OCI-LY7 (cell line): ENCODE data around the gene POT1. TPM values are rescaled to one million over a fixed set of nuclear protein-coding genes. Genes with fewer than 3 reads are reported as not detected.
"Not testable (repeated sequence)": the region's sequence is repeated elsewhere in the genome, so short reads cannot be mapped to it uniquely, and the experiment has no call there.

Source experiments
- Bru-seq: library from RNA; stranded (reverse); fragments of 400-500 nt; gene quantifications from one replicate; lab custom pipeline; 2021; lab: Mats Ljungman, UMichigan
- BruChase-seq, 2 experiments: library from RNA; stranded (reverse); fragments of 400-500 nt; gene quantifications; one replicate each; lab custom pipeline; 2021; lab: Mats Ljungman, UMichigan
- BruUV-seq: library from RNA; stranded (reverse); fragments of 400-500 nt; replicated peaks from 2 replicates; lab custom pipeline; 2021; lab: Mats Ljungman, UMichigan
- CTCF ChIA-PET: fragments of 300-600 bp; sonication (Branson Sonifier 250); formaldehyde crosslinking; loops from one replicate; lab custom pipeline; 2022; ENCODE audit warnings: antibody characterized with exemption; ENCODE audit not compliant: unreplicated experiment; lab: Charles Lee
- POLR2A ChIA-PET: fragments of 300-600 bp; sonication (Branson Sonifier 250); formaldehyde crosslinking; loops from one replicate; lab custom pipeline; 2022; ENCODE audit warnings: antibody characterized with exemption; lab: Charles Lee
- DNase-seq: peaks from one replicate; pipeline ENCODE4 v3.0.0-alpha.2; 2015; ENCODE audit warnings: low spot score
- H2AFZ ChIP-seq: fragments of 200-600 bp; sonication (generic), shearing (Covaris generic); 2 replicates; pipeline ENCODE4 v1.6.1; 2014; ENCODE audit warnings: mild to moderate bottlenecking, antibody characterized with exemption, low read length, moderate library complexity
- H3K27ac ChIP-seq: fragments of 200-600 bp; sonication (generic); 2 replicates; pipeline ENCODE4 v1.5.1; 2014; ENCODE audit warnings: mixed run types, low read depth, mild to moderate bottlenecking, moderate library complexity, low read length, inconsistent platforms; ENCODE audit not compliant: poor library complexity, severe bottlenecking
- H3K36me3 ChIP-seq: fragments of 200-600 bp; sonication (generic); 2 replicates; pipeline ENCODE4 v1.6.1; 2014; ENCODE audit warnings: mild to moderate bottlenecking, antibody characterized with exemption, low read length, moderate library complexity, mixed read lengths; ENCODE audit not compliant: insufficient read depth
- H3K4me1 ChIP-seq: fragments of 200-600 bp; sonication (generic); 2 replicates; pipeline ENCODE4 v1.5.1; 2014; ENCODE audit warnings: mild to moderate bottlenecking, low read length; ENCODE audit not compliant: insufficient read depth, poor library complexity, severe bottlenecking
- H3K4me2 ChIP-seq: fragments of 200-600 bp; sonication (generic); 2 replicates; pipeline ENCODE4 v1.6.1; 2014; ENCODE audit warnings: mild to moderate bottlenecking, low read length
- H3K4me3 ChIP-seq: fragments of 200-600 bp; sonication (generic); 2 replicates; pipeline ENCODE4 v1.5.1; 2014; ENCODE audit warnings: mild to moderate bottlenecking, low read depth, low read length; ENCODE audit not compliant: poor library complexity, severe bottlenecking
- H3K79me2 ChIP-seq: fragments of 200-600 bp; sonication (generic); 2 replicates; pipeline ENCODE4 v1.6.1; 2016; ENCODE audit warnings: low read depth, mild to moderate bottlenecking, low read length, moderate library complexity, mixed read lengths; ENCODE audit not compliant: insufficient read depth
- H3K9me2 ChIP-seq: fragments of 200-600 bp; sonication (generic); 2 replicates; pipeline ENCODE4 v1.6.1; 2016; ENCODE audit warnings: mild to moderate bottlenecking, low read length, mixed read lengths; ENCODE audit not compliant: insufficient read depth
- H3K9me3 ChIP-seq: fragments of 200-600 bp; sonication (generic); 2 replicates; pipeline ENCODE4 v1.6.1; 2014; ENCODE audit warnings: mild to moderate bottlenecking, mixed run types, low read length, mixed read lengths
- H4K20me1 ChIP-seq: fragments of 200-600 bp; sonication (generic); 2 replicates; pipeline ENCODE4 v1.6.1; 2014; ENCODE audit warnings: mild to moderate bottlenecking, antibody characterized with exemption, low read length, moderate library complexity, mixed read lengths; ENCODE audit not compliant: insufficient read depth
- CTCF ChIP-seq: fragments of 200-600 bp; sonication (generic); conservative IDR thresholded peaks from 2 replicates; pipeline ENCODE4 v1.5.1; 2014; ENCODE audit warnings: mild to moderate bottlenecking, antibody characterized with exemption, low read length, moderate library complexity, mixed read lengths
- EZH2phosphoT487 ChIP-seq: fragments of 200-600 bp; sonication (generic); IDR thresholded peaks from 2 replicates; pipeline ENCODE4 v1.6.1; 2018; ENCODE audit warnings: low read depth, borderline replicate concordance, mild to moderate bottlenecking, mixed run types, antibody characterized with exemption, low read length, moderate library complexity, mixed read lengths
- intact Hi-C: fragments of 100-400 bp; cut with micrococcal nuclease; formaldehyde crosslinking; loops from one replicate; pipeline ENCODE4 v1.10.0; 2022; ENCODE audit not compliant: unreplicated experiment
- long read RNA-seq: library from polyadenylated mRNA; stranded (forward); transcript quantifications from one replicate; pipeline ENCODE4 v2.0.0, GENCODE V29; 2022
- total RNA-seq, 2 experiments: library from RNA; depleted of rRNA in 1 of 2; stranded (reverse); fragments of >200 nt in 1 of 2; shearing (Covaris generic) in 1 of 2; gene quantifications; 2 replicates each; pipeline ENCODE4 v1.2.3, GENCODE V29; 2014 to 2022

POT1 gene
- total RNA-seq (2014; rRNA removed; shearing (Covaris generic)) (29.4 and 46.5 TPM in 2 replicates), total RNA-seq (2022) (34.7 and 42.1 TPM in 2 replicates), Bru-seq, nascent RNA (percentile 78 among the genes with signal in this experiment), BruChase-seq, experiment 1, labeled RNA remaining after a 6-hour chase (percentile 58 among the genes with signal in this experiment), BruChase-seq, experiment 2, labeled RNA remaining after a 2-hour chase (percentile 62 among the genes with signal in this experiment)
- long read RNA-seq, full-length matches to known transcripts = 8 of 26 reads
- long read RNA-seq, partial matches to known transcripts = 2 of 26 reads
- long read RNA-seq, other reads (novel, unspliced or antisense) = 16 of 26 reads

DNA sequence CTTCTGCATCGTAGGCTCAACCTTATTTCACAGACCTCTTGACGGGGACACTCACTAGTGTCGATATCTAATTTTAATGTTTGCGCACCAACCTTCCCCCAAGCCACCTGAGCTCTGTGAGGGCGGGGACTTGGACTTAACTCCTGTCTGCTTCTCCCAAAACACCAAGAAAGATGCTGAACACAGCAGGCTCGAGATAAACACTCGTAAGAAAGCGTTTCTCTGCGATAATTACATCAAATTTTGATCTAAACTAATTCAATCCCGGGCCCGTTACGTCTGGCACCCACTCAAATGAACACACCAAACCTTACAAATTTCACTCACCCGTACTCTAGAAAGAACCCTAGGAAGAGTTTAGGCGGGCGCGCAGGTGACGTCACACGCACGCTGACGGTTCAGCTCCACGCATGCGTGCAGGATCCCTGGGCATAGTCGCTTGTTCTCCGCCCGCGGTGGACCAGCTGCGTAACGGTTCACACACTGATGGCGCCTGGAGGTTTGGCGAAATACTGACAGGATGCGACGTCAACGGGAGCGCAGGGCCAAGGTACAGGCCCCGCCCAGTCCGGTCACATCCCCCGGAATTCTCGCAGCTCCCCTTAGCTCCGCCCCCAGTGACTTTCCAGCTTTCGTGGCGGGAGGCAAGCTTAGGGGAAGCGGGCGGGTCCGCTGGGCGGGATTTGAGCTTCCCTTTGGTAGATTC, at the start of gene POT1:
POT1 (minus strand) TSS at position 359 of the 706 bp plus-strand sequence. CDS start 32,652 bp downstream, outside the sequence.
- Histone ChIP-seq H3K36me3 (peaks cover 23% of the 10 kb centered on the region), H3K9me3 (no peaks in the 10 kb centered on the region), H2AFZ (peak within 1 kb of the TSS; percentile 79), H3K4me1 (peaks cover 7% of the 10 kb centered on the region), H3K27ac (peak within 1 kb of the TSS; percentile 67), H4K20me1 (no peaks in the 10 kb centered on the region; the same call in 1 of the 2 replicates), H3K9me2 (no peaks in the 10 kb centered on the region), H3K79me2 (peaks cover 42% of the 10 kb centered on the region), H3K4me2 (peak within 1 kb of the TSS; percentile 97), H3K4me3 (peak within 1 kb of the TSS; percentile 77)
- peak; percentile 98 for DNase-seq
- POLR2A ChIA-PET = interaction anchor here (0.6 to 3.0 kb wide), 6 partner anchors 7 to 779 kb away, joined by 3 to 20 read pairs (median 4); no protein-coding TSS in a partner anchor
- intact Hi-C loops = loop anchor here (10.0 kb wide), 1 partner anchor 1185 kb away; the partner anchor contains the start of gene WASL
- TF ChIP-seq CTCF (no peak), EZH2phosphoT487 (no peak)
- CTCF ChIA-PET = interaction anchor here (0.7 kb wide), 1 partner anchor 858 kb away, joined by 3 read pairs; no protein-coding TSS in a partner anchor
- TSS peak; percentile 89 for BruUV-seq

DNA sequence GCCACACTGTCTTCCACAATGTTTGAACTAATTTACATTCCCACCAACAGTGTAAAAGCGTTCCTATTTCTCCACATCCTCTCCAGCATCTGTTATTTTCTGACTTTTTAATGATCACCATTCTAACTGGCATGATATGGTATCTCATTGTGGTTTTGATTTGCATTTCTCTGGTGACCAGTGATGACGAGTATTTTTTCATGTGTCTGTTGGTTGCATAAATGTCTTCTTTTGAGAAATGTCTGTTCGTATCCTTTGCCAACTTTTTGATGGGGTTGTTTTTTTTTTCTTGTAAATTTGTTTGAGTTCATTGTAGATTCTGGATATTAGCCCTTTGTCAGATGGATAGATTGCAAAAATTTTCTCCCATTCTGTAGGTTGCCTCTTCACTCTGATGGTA, 45.5 kb upstream of the POT1 start:
- H3K9me2 ChIP-seq, H3K27ac ChIP-seq, H2AFZ ChIP-seq, H4K20me1 ChIP-seq, H3K4me2 ChIP-seq, H3K4me1 ChIP-seq, DNase-seq, H3K79me2 ChIP-seq, intact Hi-C loops, H3K36me3 ChIP-seq, H3K9me3 ChIP-seq, CTCF ChIA-PET, POLR2A ChIA-PET, BruUV-seq, H3K4me3 ChIP-seq: not testable (repeated sequence)

- BruUV-seq = no TSS peak
- intact Hi-C loops = no loop called here
- POLR2A ChIA-PET = no interaction called here
Observed at GRCh38 chr7:124965553-124965952, 35.9 kb upstream of the POT1 start.

More at GRCh38 chr7:124965553-124965952, 35.9 kb upstream of the POT1 start:
- CTCF ChIA-PET = no interaction called here
- TF ChIP-seq EZH2phosphoT487 = no peak
- no peak for TF ChIP-seq CTCF
- Histone ChIP-seq H3K9me3 (no peaks in the 10 kb centered on the region), H3K36me3 (no peaks in the 10 kb centered on the region), H3K79me2 (no peaks in the 10 kb centered on the region), H4K20me1 (no peaks in the 10 kb centered on the region), H3K4me3 (no peak overlapping the region), H2AFZ (no peak overlapping the region), H3K9me2 (no peaks in the 10 kb centered on the region), H3K4me1 (no peaks in the 10 kb centered on the region), H3K27ac (no peak overlapping the region), H3K4me2 (no peak overlapping the region)
- DNase-seq = no peak
